Measurements from ENCODE around the gene ATP5MG. TPM values are rescaled to one million over a fixed set of nuclear protein-coding genes. Genes with fewer than 3 reads are reported as not detected.

ATP5MG gene
- polyA plus RNA-seq, 2 of the 4 experiments (the other 2 are of a cell fraction) = 337 to 438 TPM

GRCh38 chr11:118380571-118380970, 20.8 kb upstream of the ATP5MG start:
- Histone ChIP-seq H3K4me3 (no peak overlapping the region), H3K9me3 (no peaks in the 10 kb centered on the region), H3K4me2 (no peak overlapping the region), H3K27ac (no peak overlapping the region), H3K4me1 (no peaks in the 10 kb centered on the region)
- TF ChIP-seq, protein P1, sequence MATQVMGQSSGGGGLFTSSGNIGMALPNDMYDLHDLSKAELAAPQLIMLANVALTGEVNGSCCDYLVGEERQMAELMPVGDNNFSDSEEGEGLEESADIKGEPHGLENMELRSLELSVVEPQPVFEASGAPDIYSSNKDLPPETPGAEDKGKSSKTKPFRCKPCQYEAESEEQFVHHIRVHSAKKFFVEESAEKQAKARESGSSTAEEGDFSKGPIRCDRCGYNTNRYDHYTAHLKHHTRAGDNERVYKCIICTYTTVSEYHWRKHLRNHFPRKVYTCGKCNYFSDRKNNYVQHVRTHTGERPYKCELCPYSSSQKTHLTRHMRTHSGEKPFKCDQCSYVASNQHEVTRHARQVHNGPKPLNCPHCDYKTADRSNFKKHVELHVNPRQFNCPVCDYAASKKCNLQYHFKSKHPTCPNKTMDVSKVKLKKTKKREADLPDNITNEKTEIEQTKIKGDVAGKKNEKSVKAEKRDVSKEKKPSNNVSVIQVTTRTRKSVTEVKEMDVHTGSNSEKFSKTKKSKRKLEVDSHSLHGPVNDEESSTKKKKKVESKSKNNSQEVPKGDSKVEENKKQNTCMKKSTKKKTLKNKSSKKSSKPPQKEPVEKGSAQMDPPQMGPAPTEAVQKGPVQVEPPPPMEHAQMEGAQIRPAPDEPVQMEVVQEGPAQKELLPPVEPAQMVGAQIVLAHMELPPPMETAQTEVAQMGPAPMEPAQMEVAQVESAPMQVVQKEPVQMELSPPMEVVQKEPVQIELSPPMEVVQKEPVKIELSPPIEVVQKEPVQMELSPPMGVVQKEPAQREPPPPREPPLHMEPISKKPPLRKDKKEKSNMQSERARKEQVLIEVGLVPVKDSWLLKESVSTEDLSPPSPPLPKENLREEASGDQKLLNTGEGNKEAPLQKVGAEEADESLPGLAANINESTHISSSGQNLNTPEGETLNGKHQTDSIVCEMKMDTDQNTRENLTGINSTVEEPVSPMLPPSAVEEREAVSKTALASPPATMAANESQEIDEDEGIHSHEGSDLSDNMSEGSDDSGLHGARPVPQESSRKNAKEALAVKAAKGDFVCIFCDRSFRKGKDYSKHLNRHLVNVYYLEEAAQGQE (IDR thresholded peaks at IDR 0.05) = no peak
- TF ChIP-seq BCL3 (IDR thresholded peaks at IDR 0.05) (no peak), EP300 (IDR thresholded peaks at IDR 0.05) (no peak), RCOR1 (IDR thresholded peaks at IDR 0.05; ENCODE audit: low read depth, low read length) (no peak), KDM1A (IDR thresholded peaks at IDR 0.05; ENCODE audit: low read depth) (no peak)
- CTCF ChIA-PET = interaction anchor here (0.7 to 2.3 kb wide), 3 partner anchors 101 to 249 kb away, joined by 3 to 8 read pairs (median 3); no protein-coding TSS in a partner anchor
- POLR2A ChIA-PET = no interaction called here
- FAIRE-seq (no peak), ATAC-seq (no peak), DNase-seq (ENCODE audit: low read depth in 1 of 2, low spot score in 1 of 2) (no peak)

GRCh38 chr11:118382954-118383353, 18.5 kb upstream of the ATP5MG start:
- no peak for ATAC-seq
- H3K27ac ChIP-seq = no peak overlapping the region
- no peak for FAIRE-seq
- TF ChIP-seq ZC3H11A (IDR thresholded peaks at IDR 0.05) (no peak), FOSB (CRISPR knock-in tag; IDR thresholded peaks at IDR 0.05) (no peak), HOXA7 (CRISPR knock-in tag; IDR thresholded peaks at IDR 0.05) (no peak), KDM5A (IDR thresholded peaks at IDR 0.05) (no peak), PBX3 (IDR thresholded peaks at IDR 0.05) (no peak), NPAS2 (CRISPR knock-in tag; IDR thresholded peaks at IDR 0.05; ENCODE audit: borderline replicate concordance) (no peak), ZNF302 (CRISPR knock-in tag; IDR thresholded peaks at IDR 0.05) (no peak), TP53 (CRISPR knock-in tag; IDR thresholded peaks at IDR 0.05) (no peak), MAFK (IDR thresholded peaks at IDR 0.05; ENCODE audit: partially characterized antibody) (no peak)
- TF ChIP-seq, protein P1 (IDR thresholded peaks at IDR 0.05) = no peak
- TF ChIP-seq, protein P2, sequence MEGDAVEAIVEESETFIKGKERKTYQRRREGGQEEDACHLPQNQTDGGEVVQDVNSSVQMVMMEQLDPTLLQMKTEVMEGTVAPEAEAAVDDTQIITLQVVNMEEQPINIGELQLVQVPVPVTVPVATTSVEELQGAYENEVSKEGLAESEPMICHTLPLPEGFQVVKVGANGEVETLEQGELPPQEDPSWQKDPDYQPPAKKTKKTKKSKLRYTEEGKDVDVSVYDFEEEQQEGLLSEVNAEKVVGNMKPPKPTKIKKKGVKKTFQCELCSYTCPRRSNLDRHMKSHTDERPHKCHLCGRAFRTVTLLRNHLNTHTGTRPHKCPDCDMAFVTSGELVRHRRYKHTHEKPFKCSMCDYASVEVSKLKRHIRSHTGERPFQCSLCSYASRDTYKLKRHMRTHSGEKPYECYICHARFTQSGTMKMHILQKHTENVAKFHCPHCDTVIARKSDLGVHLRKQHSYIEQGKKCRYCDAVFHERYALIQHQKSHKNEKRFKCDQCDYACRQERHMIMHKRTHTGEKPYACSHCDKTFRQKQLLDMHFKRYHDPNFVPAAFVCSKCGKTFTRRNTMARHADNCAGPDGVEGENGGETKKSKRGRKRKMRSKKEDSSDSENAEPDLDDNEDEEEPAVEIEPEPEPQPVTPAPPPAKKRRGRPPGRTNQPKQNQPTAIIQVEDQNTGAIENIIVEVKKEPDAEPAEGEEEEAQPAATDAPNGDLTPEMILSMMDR (IDR thresholded peaks at IDR 0.05) = no peak
- no peaks in the 10 kb centered on the region for H3K9me3 ChIP-seq
- no peaks in the 10 kb centered on the region for H3K4me1 ChIP-seq
- ChIA-PET POLR2A (no interaction called here), CTCF (interaction anchor here (0.6 kb wide), 1 partner anchor 244 kb away, joined by 3 read pairs; no protein-coding TSS in a partner anchor)
- H3K4me2 ChIP-seq = no peak overlapping the region
- no peak for DNase-seq (ENCODE audit: low read depth in 1 of 2, low spot score in 1 of 2)
- 96% methylated on average over 3 of the region's 3 CpGs for whole genome bisulfite sequencing (ENCODE audit: missing lambda C conversion rate)
- H3K4me3 ChIP-seq = no peak overlapping the region

Measured in A549 (cell line).